HepG2 (cell line): ENCODE results near the gene PCCB. TPM values are rescaled to one million over a fixed set of nuclear protein-coding genes. Genes with fewer than 3 reads are reported as not detected.

Experiments
- AKAP8 ChIP-seq: sonication (generic); formaldehyde crosslinking; IDR thresholded peaks from 2 replicates; pipeline ENCODE4 v1.5.1; 2020; ENCODE audit warnings: mild to moderate bottlenecking, missing genetic modification reagents
- ARHGAP35 ChIP-seq: sonication (generic); formaldehyde crosslinking; IDR thresholded peaks from 2 replicates; pipeline ENCODE4 v1.9.0; 2022; ENCODE audit warnings: mild to moderate bottlenecking, inconsistent platforms, moderate library complexity, missing genetic modification reagents, borderline replicate concordance
- ARID3A ChIP-seq: IDR thresholded peaks from 2 replicates; pipeline ENCODE4 v1.6.1; 2012; ENCODE audit warnings: low read depth, low read length, improper control_type of control experiment
- HIVEP1 ChIP-seq: sonication (generic); formaldehyde crosslinking; IDR thresholded peaks from 2 replicates; pipeline ENCODE4 v1.4.0; 2020; ENCODE audit warnings: mild to moderate bottlenecking, missing genetic modification reagents
- HOXD1 ChIP-seq: sonication (generic); formaldehyde crosslinking; IDR thresholded peaks from 2 replicates; pipeline ENCODE4 v1.5.0; 2020; ENCODE audit warnings: missing genetic modification reagents
- JUNB ChIP-seq: sonication (generic); formaldehyde crosslinking; IDR thresholded peaks from 2 replicates; pipeline ENCODE4 v1.8.0; 2022; ENCODE audit warnings: missing genetic modification reagents, mild to moderate bottlenecking, borderline replicate concordance
- MNT ChIP-seq: fragments of 450-650 bp; IDR thresholded peaks from 2 replicates; pipeline ENCODE4 v1.6.1; 2016
- MXI1 ChIP-seq: IDR thresholded peaks from 3 replicates; pipeline ENCODE4 v1.6.1; 2012; ENCODE audit warnings: low read depth, low read length, inconsistent platforms, borderline replicate concordance
- NCOA2 ChIP-seq: sonication (generic); formaldehyde crosslinking; IDR thresholded peaks from 2 replicates; pipeline ENCODE4 v1.8.0; 2022; ENCODE audit warnings: inconsistent platforms
- SALL1 ChIP-seq: sonication (generic); formaldehyde crosslinking; IDR thresholded peaks from 2 replicates; pipeline ENCODE4 v1.8.0; 2022; ENCODE audit warnings: mild to moderate bottlenecking, missing genetic modification reagents
- ZBTB40 ChIP-seq, 2 experiments: fragments of 450-650 bp in 1 of 2; sonication (generic) in 1 of 2; formaldehyde crosslinking in 1 of 2; IDR thresholded peaks; 2 replicates each; pipeline versions ENCODE4 v1.6.1 to v1.8.0; 2016 to 2022; ENCODE audit warnings: antibody characterized with exemption in 1 of 2, mild to moderate bottlenecking in 1 of 2, missing genetic modification reagents in 1 of 2
- ZMYM2 ChIP-seq: sonication (generic); formaldehyde crosslinking; IDR thresholded peaks from 2 replicates; pipeline ENCODE4 v1.8.0; 2022; ENCODE audit warnings: mild to moderate bottlenecking, missing genetic modification reagents
- ZNF124 ChIP-seq: sonication (generic); formaldehyde crosslinking; IDR thresholded peaks from 2 replicates; pipeline ENCODE4 v1.4.0; 2020; ENCODE audit warnings: missing genetic modification reagents
- ZNF160 ChIP-seq: sonication (generic); formaldehyde crosslinking; IDR thresholded peaks from 2 replicates; pipeline ENCODE4 v1.8.0; 2022; ENCODE audit warnings: mild to moderate bottlenecking, inconsistent platforms, missing genetic modification reagents
- ZNF564 ChIP-seq: sonication (generic); formaldehyde crosslinking; IDR thresholded peaks from 2 replicates; pipeline ENCODE4 v1.8.1; 2023; ENCODE audit warnings: mild to moderate bottlenecking, missing genetic modification reagents
- ZNF773 ChIP-seq: sonication (generic); formaldehyde crosslinking; IDR thresholded peaks from 2 replicates; pipeline ENCODE4 v1.4.0; 2020; ENCODE audit warnings: missing genetic modification reagents, borderline replicate concordance
- ZSCAN12 ChIP-seq: sonication (generic); formaldehyde crosslinking; IDR thresholded peaks from 2 replicates; pipeline ENCODE4 v1.9.0; 2021; ENCODE audit warnings: mild to moderate bottlenecking, missing genetic modification reagents
- ZSCAN22 ChIP-seq: sonication (generic); formaldehyde crosslinking; IDR thresholded peaks from 2 replicates; pipeline ENCODE4 v1.4.0; 2020; ENCODE audit warnings: mild to moderate bottlenecking, missing genetic modification reagents
- polyA plus RNA-seq, 8 experiments: library from polyadenylated mRNA; depleted of rRNA in 3 of 8; stranded (reverse) in 7 of 8; unstranded in 1 of 8; fragments of >200 nt; fragmentation: Illumina TruSeq in 4 of 8; extraction: Trizol in 4 of 8; gene quantifications; 2 replicates each; pipeline versions ENCODE4 v1.2.1 to v1.2.3, GENCODE V29; 2011 to 2016; ENCODE audit warnings: low read depth in 4 of 8, missing spikeins in 1 of 8, mixed read lengths in 1 of 8; ENCODE audit not compliant: insufficient read depth in 1 of 8
- total RNA-seq, 5 experiments: library from RNA; depleted of rRNA; stranded (reverse); fragments of >200 nt; fragmentation: Illumina TruSeq; extraction: Trizol; gene quantifications; 2 replicates each; pipeline ENCODE4 v1.2.3, GENCODE V29; 2016; ENCODE audit warnings: low read depth in 1 of 5

Gene PCCB
- total and polyA plus RNA-seq, 2 of the 13 experiments (the other 11 are each of a cell fraction or from before 2014, with no cell fraction given) = 84.1 to 88.7 TPM

- no peak for TF ChIP-seq ARID3A
- TF ChIP-seq MXI1 = no peak
- peak; percentile 85; the same call in 1 of the 2 replicates for TF ChIP-seq ZSCAN12 (CRISPR knock-in tag)
- TF ChIP-seq SALL1 (CRISPR knock-in tag) = peak; percentile 79
- TF ChIP-seq ZNF564 (CRISPR knock-in tag) = peak; percentile 60; the same call in 1 of the 2 replicates
- no peak for TF ChIP-seq ZBTB40 (IDR thresholded peaks at IDR 0.05)
- peak; percentile 74; the same call in 1 of the 2 replicates for TF ChIP-seq ZBTB40 (CRISPR knock-in tag; IDR thresholded peaks at IDR 0.05)
- no peak for TF ChIP-seq ZNF124 (CRISPR knock-in tag)
- TF ChIP-seq ZMYM2 = peak; percentile 68
- TF ChIP-seq JUNB = peak; percentile 74
- no peak for TF ChIP-seq AKAP8
- peak; percentile 92 for TF ChIP-seq ZNF160 (CRISPR knock-in tag)
- peak; percentile 38; the same call in 1 of the 2 replicates for TF ChIP-seq NCOA2 (CRISPR knock-in tag)
- peak; percentile 84 for TF ChIP-seq HOXD1 (CRISPR knock-in tag)
- peak; percentile 59; the same call in 1 of the 2 replicates for TF ChIP-seq ARHGAP35
- TF ChIP-seq ZSCAN22 (CRISPR knock-in tag) = peak; percentile 71; the same call in 1 of the 2 replicates
- peak; percentile 91 for TF ChIP-seq HIVEP1 (CRISPR knock-in tag)
- peak; percentile 16; the same call in 1 of the 2 replicates for TF ChIP-seq MNT
- 0 out of 2 replicates have a peak, but pooled peaks have one; percentile 77 for TF ChIP-seq ZNF773
Observed at GRCh38 chr3:136250903-136251460, 842 bp downstream of the PCCB start (continued).
